ENCODE measurements around the gene PARL.

The PARL gene

GRCh38 chr3:183854318-183855035 lies 30.2 kb downstream of the PARL start:
- DNase-seq (ENCODE audit: low read depth in 1 of 2, low spot score in 1 of 2), result no peak

GRCh38 chr3:183845608-183846288 lies 38.9 kb downstream of the PARL start:
- DNase-seq (ENCODE audit: low read depth in 1 of 2, low spot score in 1 of 2), result no peak

GRCh38 chr3:183845090-183845489 lies 39.6 kb downstream of the PARL start:
- no peak for DNase-seq (ENCODE audit: low read depth in 1 of 2, low spot score in 1 of 2)

- DNase-seq (ENCODE audit: low read depth in 1 of 2, low spot score in 1 of 2), result no peak
Observed at GRCh38 chr3:183844606-183845005, 40.1 kb downstream of the PARL start.

- no peak for DNase-seq (ENCODE audit: low read depth in 1 of 2, low spot score in 1 of 2)
Observed at GRCh38 chr3:183839751-183840150, 44.9 kb downstream of the PARL start.

- DNase-seq (ENCODE audit: low read depth in 1 of 2, low spot score in 1 of 2), result no peak
Observed at GRCh38 chr3:183837894-183838293, 46.8 kb downstream of the PARL start.

GRCh38 chr3:183837390-183837789 lies 47.3 kb downstream of the PARL start:
- no peak for DNase-seq (ENCODE audit: low read depth in 1 of 2, low spot score in 1 of 2)

- DNase-seq (ENCODE audit: low read depth in 1 of 2, low spot score in 1 of 2), result no peak
Observed at GRCh38 chr3:183833516-183833915, 51.2 kb downstream of the PARL start.

- DNase-seq (ENCODE audit: low read depth in 1 of 2, low spot score in 1 of 2), result no peak
Observed at GRCh38 chr3:183830187-183830586, 54.5 kb downstream of the PARL start.

GRCh38 chr3:183829466-183829865 lies 55.2 kb downstream of the PARL start:
- DNase-seq (ENCODE audit: low read depth in 1 of 2, low spot score in 1 of 2), result no peak

- no peak for DNase-seq (ENCODE audit: low read depth in 1 of 2, low spot score in 1 of 2)
Observed at GRCh38 chr3:183828538-183828870, 56.2 kb downstream of the PARL start.

- DNase-seq (ENCODE audit: low read depth in 1 of 2, low spot score in 1 of 2), result no peak
Observed at GRCh38 chr3:183827809-183828537, 56.7 kb downstream of the PARL start.

GRCh38 chr3:183826448-183827250 lies 58.0 kb downstream of the PARL start:
- no peak for DNase-seq (ENCODE audit: low read depth in 1 of 2, low spot score in 1 of 2)

GRCh38 chr3:183825456-183826161 lies 59.1 kb downstream of the PARL start, which contains the start of gene MAP6D1:
MAP6D1 (minus strand) TSS chr3:183825577; CDS start chr3:183825547, 30 bp downstream.
- DNase-seq (ENCODE audit: low read depth in 1 of 2, low spot score in 1 of 2), result peak in 1 of 2 donors; percentile 11

- no peak for DNase-seq (ENCODE audit: low read depth in 1 of 2, low spot score in 1 of 2)
Observed at GRCh38 chr3:183824761-183825455, 59.8 kb downstream of the PARL start.

GRCh38 chr3:183823963-183824362 lies 60.7 kb downstream of the PARL start:
- DNase-seq (ENCODE audit: low read depth in 1 of 2, low spot score in 1 of 2), result no peak

GRCh38 chr3:183822631-183823030 lies 62.0 kb downstream of the PARL start:
- DNase-seq (ENCODE audit: low read depth in 1 of 2, low spot score in 1 of 2), result no peak

GRCh38 chr3:183819831-183820230 lies 64.8 kb downstream of the PARL start:
- DNase-seq (ENCODE audit: low read depth in 1 of 2, low spot score in 1 of 2), result no peak

- no peak for DNase-seq (ENCODE audit: low read depth in 1 of 2, low spot score in 1 of 2)
Observed at GRCh38 chr3:183818706-183819624, 65.7 kb downstream of the PARL start.
